ENCODE measurements around the gene CPXM2. TPM values are rescaled to one million over a fixed set of nuclear protein-coding genes. Genes with fewer than 3 reads are reported as not detected.

CPXM2 gene
- total RNA-seq, 2 donors from 2014 or later, result not detected

GRCh38 chr10:123889821-123890220 is 1.8 kb downstream of the CPXM2 start:
- Mint-ChIP-seq H3K9me3 (no peaks in the 10 kb centered on the region), H3K4me1 (no peaks in the 10 kb centered on the region), H3K36me3 (ENCODE audit: low read depth) (no peaks in the 10 kb centered on the region), H3K4me3 (no peak overlapping the region), H3K27me3 (peaks cover 20% of the 10 kb centered on the region), H3K27ac (no peak overlapping the region)
- no peak for ATAC-seq (replicated peaks)

DNA sequence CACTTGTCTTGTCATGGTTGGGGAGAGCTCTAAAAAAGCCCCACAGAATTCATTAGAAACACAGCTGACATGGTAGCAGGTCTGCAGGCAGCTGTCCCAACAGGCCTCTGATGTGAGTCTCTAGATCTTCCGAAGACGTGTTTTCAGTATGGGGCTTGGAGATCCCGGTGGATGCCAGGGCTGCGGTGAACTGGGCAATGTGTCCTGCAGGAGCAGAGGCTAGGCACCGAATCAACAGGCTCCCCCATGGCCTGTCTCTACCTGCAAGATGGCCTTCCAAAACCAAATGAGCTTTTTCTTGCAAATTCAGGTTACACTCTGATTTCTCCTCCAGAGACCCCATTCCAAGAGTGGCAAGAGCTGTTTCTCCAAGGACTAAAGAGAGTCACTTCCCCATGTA is 2.9 kb downstream of the CPXM2 start:
- Mint-ChIP-seq H3K9me3 (no peaks in the 10 kb centered on the region), H3K27ac (no peak overlapping the region), H3K36me3 (ENCODE audit: low read depth) (no peaks in the 10 kb centered on the region), H3K4me3 (no peak overlapping the region), H3K27me3 (peaks cover 16% of the 10 kb centered on the region), H3K4me1 (no peaks in the 10 kb centered on the region)
- ATAC-seq (replicated peaks), result no peak

DNA sequence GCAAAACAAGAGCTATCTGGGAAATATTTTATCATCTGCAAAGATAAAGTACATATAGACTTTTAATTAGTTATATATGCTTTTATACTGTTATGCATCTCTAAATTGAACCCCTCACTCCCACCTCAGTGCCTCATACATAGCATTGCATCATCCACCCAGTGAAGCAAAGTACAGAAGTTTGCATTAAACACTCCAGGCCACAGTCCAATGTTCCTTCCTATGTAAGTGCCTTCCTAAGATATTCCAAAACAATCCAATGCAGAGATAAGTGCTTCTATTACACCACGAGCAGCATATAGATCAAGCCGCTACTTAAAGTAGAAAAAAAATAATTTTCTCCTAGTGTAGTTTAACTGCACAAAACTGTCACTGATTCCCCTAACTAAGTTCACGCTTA is 3.4 kb downstream of the CPXM2 start:
- H3K4me3 Mint-ChIP-seq, result no peak overlapping the region
- ATAC-seq (replicated peaks), result no peak
- no peaks in the 10 kb centered on the region for H3K9me3 Mint-ChIP-seq
- no peaks in the 10 kb centered on the region for H3K36me3 Mint-ChIP-seq (ENCODE audit: low read depth)
- H3K4me1 Mint-ChIP-seq, result no peaks in the 10 kb centered on the region
- no peak overlapping the region for H3K27ac Mint-ChIP-seq
- H3K27me3 Mint-ChIP-seq, result peaks cover 16% of the 10 kb centered on the region

DNA sequence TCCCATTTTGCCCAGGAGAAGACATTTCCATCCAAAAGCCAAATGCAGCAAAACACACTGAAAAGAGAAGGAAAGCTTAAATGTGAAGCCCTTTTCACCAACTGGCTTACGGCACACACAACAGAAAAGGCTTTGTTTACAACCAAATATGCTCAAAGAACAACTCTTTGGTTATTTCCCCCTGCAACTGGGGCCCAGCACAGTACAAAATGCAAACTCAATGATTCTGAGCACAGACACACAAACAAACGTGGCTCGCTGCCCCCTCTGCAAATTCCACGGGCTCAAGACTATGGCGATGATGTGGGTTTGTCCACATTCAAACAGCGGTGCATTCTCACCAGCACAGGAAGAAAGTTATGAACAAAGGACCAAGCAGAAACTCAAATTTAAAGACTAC is 5.3 kb downstream of the CPXM2 start:
- no peak overlapping the region for H3K27ac Mint-ChIP-seq
- no peaks in the 10 kb centered on the region for H3K9me3 Mint-ChIP-seq
- no peak for ATAC-seq (replicated peaks)
- H3K27me3 Mint-ChIP-seq, result peaks cover 19% of the 10 kb centered on the region
- no peak overlapping the region for H3K4me3 Mint-ChIP-seq
- H3K36me3 Mint-ChIP-seq (ENCODE audit: low read depth), result no peaks in the 10 kb centered on the region
- no peaks in the 10 kb centered on the region for H3K4me1 Mint-ChIP-seq

DNA sequence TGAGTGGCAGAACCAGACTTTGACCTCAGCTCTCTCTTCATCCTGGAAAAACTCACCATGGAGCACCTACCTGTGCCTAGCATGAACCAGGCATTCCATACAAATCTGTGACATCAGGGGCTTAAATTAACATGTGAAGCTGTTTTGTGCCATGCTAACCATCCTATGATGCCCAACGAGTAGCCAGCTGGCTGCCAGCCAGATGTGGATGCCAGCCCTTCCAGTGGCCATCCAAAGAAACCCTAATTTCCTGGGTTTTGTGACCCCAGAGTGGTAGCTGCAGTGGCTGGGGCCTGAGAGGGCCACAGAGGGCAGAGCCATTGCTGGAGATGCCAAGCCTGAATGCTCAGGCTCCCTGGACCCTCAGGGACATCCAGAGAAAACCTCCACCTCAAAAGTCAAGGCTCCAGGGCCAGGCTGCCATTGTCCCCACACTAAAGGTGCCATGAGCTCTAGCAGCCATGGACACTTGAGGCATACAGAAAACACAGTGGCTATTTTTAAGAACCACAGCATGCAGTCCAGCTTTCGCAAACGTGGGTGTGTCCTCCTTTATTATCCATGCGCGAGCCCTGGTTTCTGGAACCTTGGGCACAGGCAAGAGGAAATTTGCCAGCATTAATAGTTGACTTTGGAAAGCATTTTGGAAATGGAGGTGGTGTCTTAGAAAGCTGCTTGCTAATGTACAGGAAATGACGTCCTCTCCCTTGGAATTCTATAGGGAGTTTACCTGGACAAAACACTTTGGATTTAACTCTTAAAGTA is 6.0 kb downstream of the CPXM2 start:
- no peak for ATAC-seq (replicated peaks)
- H3K27ac Mint-ChIP-seq, result no peak overlapping the region
- no peaks in the 10 kb centered on the region for H3K36me3 Mint-ChIP-seq (ENCODE audit: low read depth)
- H3K4me1 Mint-ChIP-seq, result no peaks in the 10 kb centered on the region
- peaks cover 18% of the 10 kb centered on the region for H3K27me3 Mint-ChIP-seq
- no peaks in the 10 kb centered on the region for H3K9me3 Mint-ChIP-seq
- H3K4me3 Mint-ChIP-seq, result no peak overlapping the region

DNA sequence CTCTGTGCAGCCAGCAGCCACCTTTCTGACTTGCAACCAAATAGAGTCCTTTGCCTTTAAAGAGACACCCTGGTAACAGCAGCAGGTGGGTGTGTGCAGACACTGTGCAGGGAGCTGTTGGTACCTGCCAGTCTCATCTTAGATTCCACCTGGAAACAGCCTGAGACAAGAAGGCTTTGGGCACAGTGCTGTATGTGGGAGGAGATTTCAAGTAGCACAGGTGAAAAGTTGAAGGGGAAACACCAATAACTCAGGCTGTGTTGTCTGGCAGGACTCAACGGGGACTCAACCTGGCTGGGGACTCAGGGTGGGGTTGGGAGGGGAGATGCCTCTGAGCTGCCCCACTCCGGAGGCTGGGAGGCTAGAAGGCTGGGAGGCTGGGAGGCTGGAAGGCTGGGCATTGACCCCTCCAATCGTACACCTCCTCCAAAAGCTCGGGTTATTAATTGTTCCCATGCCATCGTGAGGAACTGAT is 6.7 kb downstream of the CPXM2 start:
- no peak overlapping the region for H3K4me3 Mint-ChIP-seq
- no peak for ATAC-seq (replicated peaks)
- no peaks in the 10 kb centered on the region for H3K9me3 Mint-ChIP-seq

GRCh38 chr10:123884351-123884906 is 7.2 kb downstream of the CPXM2 start:
- no peaks in the 10 kb centered on the region for H3K4me1 Mint-ChIP-seq
- no peak overlapping the region for H3K4me3 Mint-ChIP-seq
- H3K36me3 Mint-ChIP-seq (ENCODE audit: low read depth), result no peaks in the 10 kb centered on the region
- no peaks in the 10 kb centered on the region for H3K9me3 Mint-ChIP-seq
- no peak overlapping the region for H3K27ac Mint-ChIP-seq
- no peak for ATAC-seq (replicated peaks)
- peaks cover 7% of the 10 kb centered on the region for H3K27me3 Mint-ChIP-seq

More for the DNA sequence above, 6.7 kb downstream of the CPXM2 start:
- peaks cover 12% of the 10 kb centered on the region for H3K27me3 Mint-ChIP-seq
- no peak overlapping the region for H3K27ac Mint-ChIP-seq
- no peaks in the 10 kb centered on the region for H3K36me3 Mint-ChIP-seq (ENCODE audit: low read depth)
- no peaks in the 10 kb centered on the region for H3K4me1 Mint-ChIP-seq

GRCh38 chr10:123883673-123884320 is 7.8 kb downstream of the CPXM2 start:
- H3K4me3 Mint-ChIP-seq, result no peak overlapping the region
- no peaks in the 10 kb centered on the region for H3K36me3 Mint-ChIP-seq (ENCODE audit: low read depth)

DNA sequence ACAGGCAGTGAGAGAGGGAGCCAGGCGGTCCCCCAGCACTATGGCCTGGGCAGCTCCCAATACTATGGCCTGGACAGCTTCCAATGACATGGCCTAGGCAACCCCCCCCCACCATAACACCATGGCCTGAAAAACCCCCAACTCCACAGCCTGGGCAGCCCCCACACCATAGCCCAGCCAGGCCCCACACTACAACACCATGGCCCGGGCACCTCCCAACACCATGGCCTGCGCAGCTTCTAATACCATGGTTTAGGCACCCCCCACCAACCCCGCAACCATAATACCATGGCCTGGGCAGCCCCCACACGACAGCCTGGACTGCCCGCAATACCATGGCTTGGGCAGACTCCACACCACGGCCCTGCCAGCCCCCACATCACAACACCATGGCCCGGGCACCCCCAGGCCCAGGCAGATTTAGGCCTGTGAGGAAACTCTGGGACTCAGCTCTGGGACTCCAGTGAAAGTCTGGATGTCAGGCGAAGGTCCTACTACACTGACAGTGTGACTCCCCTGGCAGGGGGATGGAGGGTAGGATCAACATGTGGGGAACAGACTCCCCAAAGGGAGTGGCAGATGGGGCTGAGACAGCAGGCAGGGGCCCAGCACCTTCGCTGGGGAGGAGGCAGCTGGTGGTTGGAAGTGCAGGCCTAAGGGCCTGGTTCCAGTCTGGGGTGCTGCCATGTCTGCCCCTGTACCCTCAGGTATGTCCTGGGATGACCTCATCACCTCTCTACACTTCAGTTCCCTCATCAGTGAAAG is 8.7 kb downstream of the CPXM2 start:
- peaks cover 7% of the 10 kb centered on the region for H3K27me3 Mint-ChIP-seq
- no peaks in the 10 kb centered on the region for H3K9me3 Mint-ChIP-seq
- no peak overlapping the region for H3K27ac Mint-ChIP-seq
- H3K36me3 Mint-ChIP-seq (ENCODE audit: low read depth), result no peaks in the 10 kb centered on the region
- ATAC-seq (replicated peaks), result no peak
- H3K4me3 Mint-ChIP-seq, result no peak overlapping the region
- H3K4me1 Mint-ChIP-seq, result no peaks in the 10 kb centered on the region

More at GRCh38 chr10:123883673-123884320, 7.8 kb downstream of the CPXM2 start:
- no peaks in the 10 kb centered on the region for H3K4me1 Mint-ChIP-seq
- no peak for ATAC-seq (replicated peaks)
- peaks cover 7% of the 10 kb centered on the region for H3K27me3 Mint-ChIP-seq
- H3K9me3 Mint-ChIP-seq, result no peaks in the 10 kb centered on the region
- no peak overlapping the region for H3K27ac Mint-ChIP-seq

GRCh38 chr10:123882177-123882576 is 9.4 kb downstream of the CPXM2 start:
- no peak for ATAC-seq (replicated peaks)
- Mint-ChIP-seq H3K9me3 (no peaks in the 10 kb centered on the region), H3K4me3 (no peak overlapping the region), H3K27ac (no peak overlapping the region), H3K36me3 (ENCODE audit: low read depth) (no peaks in the 10 kb centered on the region), H3K4me1 (no peaks in the 10 kb centered on the region), H3K27me3 (peaks cover 7% of the 10 kb centered on the region)

DNA sequence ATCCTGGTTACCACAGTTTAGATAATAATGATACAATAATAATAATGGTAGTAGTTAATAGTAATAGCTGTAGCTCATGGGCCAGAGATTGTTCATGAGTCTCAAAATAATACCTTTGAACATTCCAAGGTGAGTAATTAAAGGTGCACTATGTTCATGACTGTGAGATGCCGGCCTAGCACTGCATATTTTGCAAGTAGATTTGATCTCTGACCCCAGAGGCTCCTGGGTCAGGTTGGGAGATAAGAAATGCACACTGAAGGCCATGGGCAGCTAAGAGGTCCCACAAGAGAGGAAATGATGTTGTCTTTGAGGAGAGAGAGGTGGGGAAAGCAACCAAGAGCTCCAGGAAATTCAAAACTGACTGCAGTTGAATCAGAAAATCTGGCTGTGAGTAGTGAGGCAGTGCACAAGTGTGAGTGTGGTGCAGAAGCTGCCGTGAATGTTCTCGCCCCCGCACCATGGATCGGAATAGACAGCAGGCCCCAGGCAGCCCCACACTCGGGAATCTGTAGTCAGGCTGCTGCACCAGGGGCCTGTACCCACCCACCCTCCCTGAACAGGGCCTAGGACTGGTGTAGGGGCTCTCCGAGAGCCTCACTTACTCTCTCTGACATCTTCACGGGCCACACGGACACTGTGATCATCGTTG is 11.9 kb downstream of the CPXM2 start:
- ATAC-seq (replicated peaks), result no peak
- H3K27me3 Mint-ChIP-seq, result peaks cover 7% of the 10 kb centered on the region
- no peak overlapping the region for H3K4me3 Mint-ChIP-seq
- no peak overlapping the region for H3K27ac Mint-ChIP-seq
- no peaks in the 10 kb centered on the region for H3K36me3 Mint-ChIP-seq (ENCODE audit: low read depth)
- H3K9me3 Mint-ChIP-seq, result no peaks in the 10 kb centered on the region
- no peaks in the 10 kb centered on the region for H3K4me1 Mint-ChIP-seq

DNA sequence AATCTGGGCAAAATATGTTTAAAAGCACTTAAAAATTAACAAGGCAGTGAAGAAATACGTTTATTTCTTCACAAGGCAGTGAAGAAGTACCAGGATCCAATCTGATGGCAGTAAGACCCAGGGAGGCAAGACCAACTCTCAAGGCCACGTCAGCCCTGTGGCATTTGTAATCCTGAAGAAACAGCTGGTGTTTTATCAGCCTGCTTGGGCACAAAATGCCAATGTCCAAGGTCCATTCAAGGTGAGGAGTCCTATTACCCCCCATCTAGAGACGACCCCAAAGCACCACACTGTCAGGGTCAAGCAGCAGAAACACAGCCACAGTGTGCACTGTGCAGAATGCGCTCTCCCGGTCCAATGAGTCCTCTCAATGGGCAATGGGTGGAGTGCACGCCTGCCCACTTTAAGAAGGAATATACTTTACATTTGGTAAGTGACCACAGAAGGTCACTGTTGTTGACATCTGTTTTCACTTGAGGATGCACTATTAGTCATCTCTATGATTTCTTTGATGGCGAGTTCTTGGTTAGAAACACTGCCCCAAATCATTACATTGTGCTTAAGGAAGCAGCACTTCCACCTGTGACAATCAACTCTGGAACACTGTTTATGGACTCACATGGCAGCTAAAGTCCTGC is 12.8 kb downstream of the CPXM2 start:
- Mint-ChIP-seq H3K27ac (no peak overlapping the region), H3K4me3 (no peak overlapping the region), H3K36me3 (ENCODE audit: low read depth) (no peaks in the 10 kb centered on the region), H3K9me3 (no peaks in the 10 kb centered on the region), H3K27me3 (peaks cover 7% of the 10 kb centered on the region), H3K4me1 (no peaks in the 10 kb centered on the region)
- no peak for ATAC-seq (replicated peaks)

GRCh38 chr10:123870260-123870659 is 21.3 kb downstream of the CPXM2 start:
- no peaks in the 10 kb centered on the region for H3K36me3 Mint-ChIP-seq (ENCODE audit: low read depth)
- H3K27me3 Mint-ChIP-seq, result peaks cover 7% of the 10 kb centered on the region
- no peaks in the 10 kb centered on the region for H3K4me1 Mint-ChIP-seq
- no peak for ATAC-seq (replicated peaks)
- H3K9me3 Mint-ChIP-seq, result no peaks in the 10 kb centered on the region
- no peak overlapping the region for H3K4me3 Mint-ChIP-seq
- H3K27ac Mint-ChIP-seq, result no peak overlapping the region

DNA sequence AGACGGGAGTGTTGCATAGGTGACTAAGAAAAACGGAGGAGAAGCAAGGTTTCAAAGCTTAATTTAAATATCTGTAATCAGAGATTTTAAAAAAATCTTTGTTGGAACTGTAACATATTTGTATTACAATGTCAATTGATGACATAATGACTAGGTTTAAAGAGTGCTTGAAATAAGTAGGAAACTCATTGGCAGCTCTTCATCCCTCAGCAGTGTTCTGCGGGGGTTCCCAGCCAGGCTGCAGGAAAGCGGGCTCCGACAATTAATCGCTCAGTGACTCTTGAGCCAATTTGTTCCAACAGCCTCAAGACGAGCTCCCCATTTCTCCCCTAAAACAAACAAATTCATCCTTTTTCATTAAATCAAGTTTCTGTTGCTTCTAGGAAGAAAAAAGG is 22.6 kb downstream of the CPXM2 start:
- Mint-ChIP-seq H3K36me3 (ENCODE audit: low read depth) (no peaks in the 10 kb centered on the region), H3K9me3 (no peaks in the 10 kb centered on the region), H3K4me1 (no peaks in the 10 kb centered on the region), H3K4me3 (no peak overlapping the region), H3K27ac (no peak overlapping the region), H3K27me3 (peaks cover 15% of the 10 kb centered on the region)
- no peak for ATAC-seq (replicated peaks)

Data from activated T-helper 17 cell treated with anti-CD3 and anti-CD28 coated beads, Interleukin-2, amount 50 U/mL, for 72 hours (primary cell).